ENCODE data around the gene FKBP5. TPM values are rescaled to one million over a fixed set of nuclear protein-coding genes. Genes with fewer than 3 reads are reported as not detected.

Gene FKBP5
- total RNA-seq, 1 donor from 2014 or later: 112 TPM

DNA sequence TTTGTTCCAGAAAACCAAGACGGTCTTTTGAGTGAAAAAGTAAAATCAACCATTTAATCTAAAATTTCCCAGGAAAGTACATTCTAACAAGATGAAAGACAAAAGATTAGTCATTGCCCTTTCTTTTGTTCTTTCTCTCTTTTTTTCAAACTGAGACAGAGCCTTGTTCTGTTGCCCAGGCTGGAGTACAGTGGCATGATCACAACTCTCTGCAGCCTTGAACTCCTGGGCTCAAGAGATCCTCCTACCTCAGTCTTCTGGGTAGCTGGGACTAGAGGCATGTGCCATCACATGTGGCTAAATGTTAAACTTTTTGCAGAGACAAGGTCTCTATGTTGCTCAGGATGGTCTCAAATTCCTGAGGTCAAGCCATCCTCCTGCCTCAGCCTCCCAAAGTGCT lies 75.0 kb downstream of the FKBP5 start:
- no peaks in the 10 kb centered on the region for H3K9me3 ChIP-seq
- DNase-seq (ENCODE audit: low spot score in 2 of 2): no peak
- H3K4me3 ChIP-seq: no peak overlapping the region
- peaks cover 64 to 85% of the 10 kb centered on the region in 2 donors for H3K36me3 ChIP-seq
- H3K4me1 ChIP-seq: no peaks in the 10 kb centered on the region
- H3K27ac ChIP-seq: no peak overlapping the region
- TF ChIP-seq, protein P1, sequence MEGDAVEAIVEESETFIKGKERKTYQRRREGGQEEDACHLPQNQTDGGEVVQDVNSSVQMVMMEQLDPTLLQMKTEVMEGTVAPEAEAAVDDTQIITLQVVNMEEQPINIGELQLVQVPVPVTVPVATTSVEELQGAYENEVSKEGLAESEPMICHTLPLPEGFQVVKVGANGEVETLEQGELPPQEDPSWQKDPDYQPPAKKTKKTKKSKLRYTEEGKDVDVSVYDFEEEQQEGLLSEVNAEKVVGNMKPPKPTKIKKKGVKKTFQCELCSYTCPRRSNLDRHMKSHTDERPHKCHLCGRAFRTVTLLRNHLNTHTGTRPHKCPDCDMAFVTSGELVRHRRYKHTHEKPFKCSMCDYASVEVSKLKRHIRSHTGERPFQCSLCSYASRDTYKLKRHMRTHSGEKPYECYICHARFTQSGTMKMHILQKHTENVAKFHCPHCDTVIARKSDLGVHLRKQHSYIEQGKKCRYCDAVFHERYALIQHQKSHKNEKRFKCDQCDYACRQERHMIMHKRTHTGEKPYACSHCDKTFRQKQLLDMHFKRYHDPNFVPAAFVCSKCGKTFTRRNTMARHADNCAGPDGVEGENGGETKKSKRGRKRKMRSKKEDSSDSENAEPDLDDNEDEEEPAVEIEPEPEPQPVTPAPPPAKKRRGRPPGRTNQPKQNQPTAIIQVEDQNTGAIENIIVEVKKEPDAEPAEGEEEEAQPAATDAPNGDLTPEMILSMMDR (IDR thresholded peaks at IDR 0.05): no peak
- intact Hi-C loops (cut with DNase I): no loop called here
- H3K27me3 ChIP-seq: no peaks in the 10 kb centered on the region

DNA sequence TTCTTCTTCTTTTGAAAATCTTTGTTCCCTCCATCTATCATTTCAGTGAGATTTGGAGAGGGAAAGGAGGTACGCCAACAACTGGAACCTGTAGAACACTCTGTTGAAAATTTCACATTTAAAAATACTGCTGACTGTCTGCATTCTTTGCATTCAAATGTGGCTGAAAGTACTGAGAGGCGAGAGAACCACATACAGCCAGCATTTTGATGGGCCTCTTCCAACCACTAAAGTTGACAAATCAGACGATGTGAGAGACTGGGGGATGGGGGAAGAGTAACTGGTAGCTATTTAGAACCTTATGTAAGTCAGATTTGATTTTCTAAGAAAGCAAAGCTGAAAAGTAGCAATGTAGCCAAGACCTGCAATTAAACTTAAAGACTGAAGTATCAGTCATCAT lies 77.5 kb downstream of the FKBP5 start:
- DNase-seq (ENCODE audit: low spot score in 2 of 2): no peak
- TF ChIP-seq, protein P1 (IDR thresholded peaks at IDR 0.05): no peak
- H3K4me3 ChIP-seq: no peak overlapping the region
- H3K9me3 ChIP-seq: no peaks in the 10 kb centered on the region
- no peaks in the 10 kb centered on the region for H3K27me3 ChIP-seq
- intact Hi-C loops (cut with DNase I): no loop called here
- peak overlapping the region; percentile 9 to 42 for H3K27ac ChIP-seq
- H3K36me3 ChIP-seq: peaks cover 52 to 83% of the 10 kb centered on the region in 2 donors
- no peaks in the 10 kb centered on the region for H3K4me1 ChIP-seq

DNA sequence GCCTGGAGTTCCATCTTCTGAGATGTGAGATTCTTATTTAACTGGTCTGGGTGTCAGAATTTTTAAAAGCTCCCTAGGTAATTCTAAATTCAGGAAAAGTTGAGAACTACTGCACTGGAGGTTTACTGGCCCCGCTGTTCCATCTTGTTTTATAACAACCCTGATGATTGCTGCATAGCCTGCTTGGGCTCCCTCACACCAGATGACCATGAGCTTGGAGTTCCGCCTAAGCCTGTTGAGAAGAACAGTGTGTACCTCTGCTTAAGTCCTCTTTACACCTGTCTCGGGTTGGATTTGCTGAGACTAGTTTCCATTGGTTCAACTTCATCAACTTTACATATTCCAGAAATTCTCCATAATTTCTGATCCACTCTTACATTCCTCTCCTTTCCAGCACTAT lies 77.9 kb downstream of the FKBP5 start:
- H3K27me3 ChIP-seq: no peaks in the 10 kb centered on the region
- intact Hi-C loops (cut with DNase I): no loop called here
- H3K36me3 ChIP-seq: peaks cover 50 to 83% of the 10 kb centered on the region in 2 donors
- no peak for DNase-seq (ENCODE audit: low spot score in 2 of 2)
- no peaks in the 10 kb centered on the region for H3K4me1 ChIP-seq
- H3K9me3 ChIP-seq: no peaks in the 10 kb centered on the region
- TF ChIP-seq, protein P1 (IDR thresholded peaks at IDR 0.05): no peak
- peak overlapping the region in 1 of 2 donors; percentile 42 for H3K27ac ChIP-seq
- H3K4me3 ChIP-seq: no peak overlapping the region

DNA sequence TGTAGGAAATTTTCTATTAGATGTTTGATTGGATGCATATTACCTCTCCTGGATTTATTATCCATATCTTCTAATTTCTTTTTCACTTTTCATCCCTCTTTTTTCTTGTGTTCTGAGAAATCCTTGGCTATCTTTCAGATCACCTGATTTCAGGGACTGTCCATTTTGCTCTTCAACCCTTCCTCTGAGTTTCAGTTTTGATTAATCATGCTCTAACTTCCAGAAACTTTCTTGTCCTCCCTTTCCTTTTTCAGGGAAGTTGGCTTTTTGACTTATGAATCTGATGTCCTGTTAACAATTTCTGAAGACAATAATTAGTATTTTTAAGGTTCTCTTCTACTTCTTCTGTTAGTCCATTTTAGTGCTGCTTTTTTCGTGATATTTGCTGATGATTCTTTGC lies 79.1 kb downstream of the FKBP5 start:
- peaks cover 0 to 3% of the 10 kb centered on the region in 2 donors for H3K4me1 ChIP-seq
- no peak for DNase-seq (ENCODE audit: low spot score in 2 of 2)
- peak overlapping the region in 1 of 2 donors; percentile 12 for H3K27ac ChIP-seq
- H3K9me3 ChIP-seq: no peaks in the 10 kb centered on the region
- TF ChIP-seq, protein P1 (IDR thresholded peaks at IDR 0.05): no peak
- intact Hi-C loops (cut with DNase I): no loop called here
- no peak overlapping the region for H3K4me3 ChIP-seq
- no peaks in the 10 kb centered on the region for H3K27me3 ChIP-seq
- peaks cover 39 to 70% of the 10 kb centered on the region in 2 donors for H3K36me3 ChIP-seq

DNA sequence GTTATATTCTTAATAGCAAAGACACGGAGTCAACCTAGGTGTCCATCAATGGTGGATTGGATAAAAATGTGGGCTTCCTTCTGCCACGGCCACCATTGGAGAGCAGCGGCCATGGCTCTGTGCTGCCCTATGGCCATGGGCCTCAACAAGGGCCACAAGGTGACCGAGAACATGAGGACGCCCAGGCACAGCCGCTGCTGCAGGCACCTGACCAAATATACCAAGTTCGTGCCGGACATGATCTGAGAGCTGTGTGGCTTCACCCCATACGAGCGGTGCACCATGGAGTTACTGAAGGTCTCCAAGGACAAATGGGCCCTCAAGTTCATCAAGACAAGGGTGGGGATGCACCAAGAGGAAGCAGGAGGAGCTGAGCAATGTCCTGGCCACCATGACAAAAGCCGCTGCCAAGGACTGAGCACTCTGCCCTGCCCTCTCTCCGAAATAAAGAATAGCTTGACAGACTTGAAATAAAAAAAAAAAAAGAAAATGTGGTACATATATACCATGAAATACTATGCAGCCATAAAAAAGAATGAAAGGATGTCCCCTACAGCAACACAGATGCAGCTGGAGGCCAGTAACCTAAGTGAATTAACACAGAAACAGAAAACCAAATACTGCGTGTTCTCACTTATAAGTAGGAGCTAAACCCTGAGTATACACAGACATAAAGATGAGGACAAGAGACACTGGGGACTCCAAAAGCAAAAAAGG lies 81.0 kb downstream of the FKBP5 start:
- intact Hi-C loops (cut with DNase I): no loop called here
- H3K4me1 ChIP-seq: peaks cover 10 to 22% of the 10 kb centered on the region in 2 donors
- H3K27ac ChIP-seq: no peak overlapping the region

More for the DNA sequence above, 81.0 kb downstream of the FKBP5 start:
- TF ChIP-seq, protein P1 (IDR thresholded peaks at IDR 0.05): no peak
- Histone ChIP-seq H3K4me3 (no peak overlapping the region), H3K27me3 (no peaks in the 10 kb centered on the region), H3K9me3 (no peaks in the 10 kb centered on the region), H3K36me3 (peaks cover 21 to 51% of the 10 kb centered on the region in 2 donors)
- no peak for DNase-seq (ENCODE audit: low spot score in 2 of 2)
